PC-3 (cell line): Measurements from ENCODE around the gene RABGAP1L. TPM values are rescaled to one million over a fixed set of nuclear protein-coding genes. Genes with fewer than 3 reads are reported as not detected.
A peak's percentile ranks its signal among the peaks of the same experiment; 100 is the strongest.

Experiments used
- ATAC-seq: fragments of 200-7000 bp; cut with Tn5 transposase; 2 replicates; pipeline ENCODE4 v1.9.1; 2020; ENCODE audit warnings: mild to moderate bottlenecking, moderate library complexity
- BruUV-seq: library from RNA; stranded (reverse); fragments of 400-500 nt; replicated peaks from 2 replicates; lab custom pipeline; 2021; lab: Mats Ljungman, UMichigan
- CTCF ChIA-PET: fragments of 300-600 bp; sonication (Branson Sonifier 250); formaldehyde crosslinking; loops from one replicate; lab custom pipeline; 2022; ENCODE audit warnings: antibody characterized with exemption; lab: Charles Lee
- POLR2A ChIA-PET: fragments of 300-600 bp; sonication (Branson Sonifier 250); formaldehyde crosslinking; loops from one replicate; lab custom pipeline; 2022; ENCODE audit warnings: antibody characterized with exemption; ENCODE audit not compliant: unreplicated experiment; lab: Charles Lee
- DNase-seq: peaks from one replicate; pipeline ENCODE4 v3.0.0-alpha.2; 2015
- H2AFZ ChIP-seq: fragments of 300-600 bp; sonication (generic); 2 replicates; pipeline ENCODE4 v1.6.0; 2016; ENCODE audit warnings: antibody characterized with exemption, low read length
- H3F3A ChIP-seq: fragments of 300-600 bp; sonication (generic); one replicate; pipeline ENCODE4 v1.6.0; 2017; ENCODE audit warnings: antibody characterized with exemption, low read length, control low read depth, mild to moderate bottlenecking; ENCODE audit not compliant: unreplicated experiment
- H3K27ac ChIP-seq: fragments of 300-600 bp; sonication (generic); 2 replicates; pipeline ENCODE4 v1.5.1; 2016; ENCODE audit warnings: mild to moderate bottlenecking, low read length
- H3K27me3 ChIP-seq: fragments of 300-600 bp; sonication (generic); 2 replicates; pipeline ENCODE4 v1.6.1; 2016; ENCODE audit warnings: low read length, mixed read lengths
- H3K36me3 ChIP-seq: fragments of 300-600 bp; sonication (generic); 2 replicates; pipeline ENCODE4 v1.6.1; 2016; ENCODE audit warnings: low read depth, mixed run types, low read length, mixed read lengths
- H3K4me1 ChIP-seq: fragments of 300-600 bp; sonication (generic); 2 replicates; pipeline ENCODE4 v1.5.1; 2016; ENCODE audit warnings: low read length; ENCODE audit not compliant: insufficient read depth
- H3K4me2 ChIP-seq: fragments of 300-600 bp; sonication (generic); 2 replicates; pipeline ENCODE4 v1.6.0; 2016; ENCODE audit warnings: low read length
- H3K4me3 ChIP-seq: fragments of 300-600 bp; sonication (generic); 2 replicates; pipeline ENCODE4 v1.5.1; 2016; ENCODE audit warnings: mild to moderate bottlenecking, low read length, mixed read lengths
- H3K79me2 ChIP-seq: fragments of 300-600 bp; sonication (generic); 2 replicates; pipeline ENCODE4 v1.6.1; 2017; ENCODE audit warnings: low read length, mixed read lengths
- H3K9ac ChIP-seq: fragments of 300-600 bp; sonication (generic); 2 replicates; pipeline ENCODE4 v1.6.0; 2016; ENCODE audit warnings: mild to moderate bottlenecking, low read length
- H3K9me2 ChIP-seq: fragments of 300-600 bp; sonication (generic); replicated peaks from 2 replicates; pipeline ENCODE4 v1.6.1; 2016; ENCODE audit warnings: mixed run types, low read length, mixed read lengths
- H3K9me3 ChIP-seq: fragments of 300-600 bp; sonication (generic); 2 replicates; pipeline ENCODE4 v1.6.1; 2016; ENCODE audit warnings: low read length, mixed read lengths
- H4K20me1 ChIP-seq: fragments of 300-600 bp; sonication (generic); 2 replicates; pipeline ENCODE4 v1.6.1; 2016; ENCODE audit warnings: low read length, mixed read lengths
- CTCF ChIP-seq: fragments of 300-600 bp; sonication (generic); conservative IDR thresholded peaks from 2 replicates; pipeline ENCODE4 v1.5.1; 2017; ENCODE audit warnings: antibody characterized with exemption, low read depth, mild to moderate bottlenecking, low read length
- EZH2 ChIP-seq: fragments of 300-600 bp; sonication (generic); IDR thresholded peaks from one replicate; pipeline ENCODE4 v1.6.1; 2017; ENCODE audit warnings: antibody characterized with exemption, mild to moderate bottlenecking, low read length; ENCODE audit not compliant: unreplicated experiment
- EZH2phosphoT487 ChIP-seq: fragments of 300-600 bp; sonication (generic); IDR thresholded peaks from 2 replicates; pipeline ENCODE4 v1.6.1; 2018; ENCODE audit warnings: mild to moderate bottlenecking, antibody characterized with exemption, low read length, borderline replicate concordance
- intact Hi-C: fragments of 100-400 bp; cut with micrococcal nuclease; formaldehyde crosslinking; loops from 2 replicates; pipeline ENCODE4 v1.9.0; 2023
- total RNA-seq: library from RNA; depleted of rRNA; stranded (reverse); fragments of >200 nt; gene quantifications from 2 replicates; pipeline ENCODE4 v1.2.3, GENCODE V29; 2014

The RABGAP1L gene
- total RNA-seq, 1 experiment from 2014 or later: 24.4 TPM

GRCh38 chr1:174150499-174150898, 8.8 kb upstream of the RABGAP1L start:
- no peak for TF ChIP-seq EZH2
- no peak for TF ChIP-seq EZH2phosphoT487
- no peak for TF ChIP-seq CTCF
- Histone ChIP-seq H3K36me3 (no peaks in the 10 kb centered on the region), H3K9me3 (no peaks in the 10 kb centered on the region), H3K79me2 (no peaks in the 10 kb centered on the region), H2AFZ (no peak overlapping the region), H3K9ac (no peak overlapping the region), H3K4me2 (no peak overlapping the region), H3F3A (no peaks in the 10 kb centered on the region), H3K9me2 (no peaks in the 10 kb centered on the region), H3K4me3 (no peak overlapping the region), H3K27me3 (no peaks in the 10 kb centered on the region), H4K20me1 (no peaks in the 10 kb centered on the region), H3K4me1 (peaks cover 22% of the 10 kb centered on the region), H3K27ac (no peak overlapping the region)
- ChIA-PET POLR2A (no interaction called here), CTCF (no interaction called here)
- no peak for ATAC-seq
- intact Hi-C loops: loop anchor here (10.0 kb wide), 1 partner anchor 136 kb away; no protein-coding TSS in a partner anchor
- no TSS peak for BruUV-seq
- DNase-seq: no peak

GRCh38 chr1:174152427-174152826, 6.9 kb upstream of the RABGAP1L start:
- intact Hi-C loops: loop anchor here (10.0 kb wide), 1 partner anchor 138 kb away; no protein-coding TSS in a partner anchor
- Histone ChIP-seq H3F3A (no peaks in the 10 kb centered on the region), H3K27me3 (no peaks in the 10 kb centered on the region), H3K9ac (no peak overlapping the region), H3K9me2 (no peaks in the 10 kb centered on the region), H3K9me3 (no peaks in the 10 kb centered on the region), H3K4me1 (peaks cover 29% of the 10 kb centered on the region), H3K4me3 (no peak overlapping the region), H4K20me1 (no peaks in the 10 kb centered on the region), H3K4me2 (peak overlapping the region; percentile 46), H2AFZ (0 out of 2 replicates have a peak overlapping the region, but pooled peaks have one; percentile 18), H3K36me3 (no peaks in the 10 kb centered on the region), H3K27ac (no peak overlapping the region), H3K79me2 (no peaks in the 10 kb centered on the region)
- DNase-seq: peak; percentile 4
- CTCF ChIA-PET: no interaction called here
- 0 out of 2 replicates have a peak, but pooled peaks have one; percentile 21 for ATAC-seq
- no TSS peak for BruUV-seq
- TF ChIP-seq CTCF (no peak), EZH2phosphoT487 (no peak)
- POLR2A ChIA-PET: interaction anchor here (0.6 to 0.7 kb wide), 2 partner anchors 74 to 699 kb away, joined by 3 to 5 read pairs; no protein-coding TSS in a partner anchor

GRCh38 chr1:174153085-174153824, 6.1 kb upstream of the RABGAP1L start:
- DNase-seq: peak; percentile 74
- Histone ChIP-seq H3K9ac (no peak overlapping the region), H3K27me3 (no peaks in the 10 kb centered on the region), H3K36me3 (no peaks in the 10 kb centered on the region), H3F3A (no peaks in the 10 kb centered on the region), H3K27ac (peak overlapping the region; percentile 17), H3K4me2 (peak overlapping the region; percentile 16; the same call in 1 of the 2 replicates), H3K9me3 (no peaks in the 10 kb centered on the region), H3K79me2 (no peaks in the 10 kb centered on the region), H3K4me1 (peaks cover 29% of the 10 kb centered on the region), H3K4me3 (no peak overlapping the region), H2AFZ (no peak overlapping the region), H4K20me1 (no peaks in the 10 kb centered on the region), H3K9me2 (no peaks in the 10 kb centered on the region)
- CTCF ChIA-PET: interaction anchor here (0.7 kb wide), 1 partner anchor 177 kb away, joined by 8 read pairs; no protein-coding TSS in a partner anchor
- ATAC-seq: peak; percentile 94
- BruUV-seq: no TSS peak
- POLR2A ChIA-PET: no interaction called here
- intact Hi-C loops: loop anchor here (10.0 kb wide), 1 partner anchor 138 kb away; no protein-coding TSS in a partner anchor
- no peak for TF ChIP-seq EZH2phosphoT487
